WI38 (cell line): Measurements from ENCODE around the gene ARMC2.

Experiments used
- H3K4me3 ChIP-seq: 2 replicates; pipeline ENCODE4 v1.5.1; 2011; ENCODE audit warnings: low read depth, mild to moderate bottlenecking, control low read depth, low read length
- CTCF ChIP-seq: IDR thresholded peaks from 2 replicates; pipeline ENCODE4 v1.5.1; 2012; ENCODE audit warnings: low read depth, mild to moderate bottlenecking, control low read depth, low read length

ARMC2 gene

GRCh38 chr6:108872575-108872974 is 24.4 kb downstream of the ARMC2 start:
- TF ChIP-seq CTCF = no peak
- H3K4me3 ChIP-seq = no peak overlapping the region

- no peak overlapping the region for H3K4me3 ChIP-seq
- TF ChIP-seq CTCF = no peak
These were observed 25.0 kb downstream of the ARMC2 start for GRCh38 chr6:108873251-108873650.

- H3K4me3 ChIP-seq = no peak overlapping the region
- TF ChIP-seq CTCF = no peak
These were observed 25.7 kb downstream of the ARMC2 start for GRCh38 chr6:108873971-108874370.

GRCh38 chr6:108874470-108875160 is 26.4 kb downstream of the ARMC2 start:
- H3K4me3 ChIP-seq = no peak overlapping the region
- TF ChIP-seq CTCF = no peak

GRCh38 chr6:108875161-108875555 is 26.9 kb downstream of the ARMC2 start:
- TF ChIP-seq CTCF = no peak
- H3K4me3 ChIP-seq = no peak overlapping the region

- no peak overlapping the region for H3K4me3 ChIP-seq
- TF ChIP-seq CTCF = no peak
These were observed 29.0 kb downstream of the ARMC2 start for GRCh38 chr6:108877046-108877751.

GRCh38 chr6:108878942-108879341 is 30.7 kb downstream of the ARMC2 start:
- no peak for TF ChIP-seq CTCF

More at GRCh38 chr6:108878942-108879341, 30.7 kb downstream of the ARMC2 start:
- no peak overlapping the region for H3K4me3 ChIP-seq
